Subcutaneous abdominal adipose tissue (tissue), 5 donors: ENCODE measurements around the gene NAA16.

Experiments used
- H3K27ac ChIP-seq: one replicate; pipeline ENCODE4 v1.7.0; 2013; ENCODE audit warnings: low read depth, mild to moderate bottlenecking, inconsistent platforms, low read length, moderate library complexity
- H3K27me3 ChIP-seq, 5 donors: one replicate each; pipeline ENCODE4 v1.7.0; 2013; ENCODE audit warnings: low read length in 5 of 5, inconsistent platforms in 1 of 5; ENCODE audit not compliant: control insufficient read depth in 5 of 5, insufficient read depth in 4 of 5
- H3K36me3 ChIP-seq, 5 donors: one replicate each; pipeline ENCODE4 v1.7.0; 2013; ENCODE audit warnings: low read length in 5 of 5; ENCODE audit not compliant: control insufficient read depth in 5 of 5, insufficient read depth in 5 of 5
- H3K4me1 ChIP-seq, 5 donors: one replicate each; pipeline ENCODE4 v1.7.0; 2013; ENCODE audit warnings: low read length in 5 of 5, mild to moderate bottlenecking in 3 of 5, moderate library complexity in 1 of 5; ENCODE audit not compliant: control insufficient read depth in 5 of 5, insufficient read depth in 5 of 5
- H3K4me3 ChIP-seq, 5 donors: one replicate each; pipeline ENCODE4 v1.7.0; 2013; ENCODE audit warnings: low read length in 5 of 5, low read depth in 1 of 5
- H3K9ac ChIP-seq, 5 donors: one replicate each; pipeline ENCODE4 v1.7.0; 2013; ENCODE audit warnings: low read length in 5 of 5, mild to moderate bottlenecking in 4 of 5, moderate library complexity in 3 of 5
- H3K9me3 ChIP-seq, 5 donors: one replicate each; pipeline ENCODE4 v1.7.0; 2013; ENCODE audit warnings: low read length in 5 of 5; ENCODE audit not compliant: control insufficient read depth in 5 of 5
- donor health status: healthy.
- donor health status: healthy.
- donor health status: healthy.
- donor health status: healthy.
- donor health status: healthy.

Gene NAA16

GRCh38 chr13:41299316-41300094, 11.6 kb upstream of the NAA16 start:
- Histone ChIP-seq H3K27me3 (no peaks in the 10 kb centered on the region), H3K27ac (no peak overlapping the region), H3K4me1 (no peaks in the 10 kb centered on the region), H3K9me3 (no peaks in the 10 kb centered on the region), H3K4me3 (no peak overlapping the region), H3K36me3 (no peaks in the 10 kb centered on the region), H3K9ac (no peak overlapping the region)

GRCh38 chr13:41302743-41303142, 8.3 kb upstream of the NAA16 start:
- no peak overlapping the region for H3K9ac ChIP-seq
- no peaks in the 10 kb centered on the region for H3K27me3 ChIP-seq
- no peak overlapping the region for H3K4me3 ChIP-seq
- H3K4me1 ChIP-seq, result no peaks in the 10 kb centered on the region
- H3K9me3 ChIP-seq, result no peaks in the 10 kb centered on the region
- no peaks in the 10 kb centered on the region for H3K36me3 ChIP-seq
- no peak overlapping the region for H3K27ac ChIP-seq

GRCh38 chr13:41304551-41304950, 6.5 kb upstream of the NAA16 start:
- no peak overlapping the region for H3K27ac ChIP-seq
- no peaks in the 10 kb centered on the region for H3K9me3 ChIP-seq
- no peaks in the 10 kb centered on the region for H3K27me3 ChIP-seq
- no peak overlapping the region for H3K4me3 ChIP-seq
- H3K36me3 ChIP-seq, result no peaks in the 10 kb centered on the region
- H3K9ac ChIP-seq, result no peak overlapping the region
- no peaks in the 10 kb centered on the region for H3K4me1 ChIP-seq

- Histone ChIP-seq H3K9ac (no peak overlapping the region), H3K27ac (no peak overlapping the region), H3K36me3 (no peaks in the 10 kb centered on the region)
Observed at GRCh38 chr13:41306271-41307145, 4.6 kb upstream of the NAA16 start.

GRCh38 chr13:41307884-41308640, 3.0 kb upstream of the NAA16 start:
- Histone ChIP-seq H3K9ac (no peak overlapping the region), H3K36me3 (no peaks in the 10 kb centered on the region), H3K27ac (no peak overlapping the region), H3K4me1 (peaks cover 0 to 17% (median 16%) of the 10 kb centered on the region in 5 donors), H3K27me3 (no peaks in the 10 kb centered on the region), H3K4me3 (no peak overlapping the region), H3K9me3 (no peaks in the 10 kb centered on the region)

More at GRCh38 chr13:41306271-41307145, 4.6 kb upstream of the NAA16 start:
- no peaks in the 10 kb centered on the region for H3K27me3 ChIP-seq
- peaks cover 0 to 7% (median 4%) of the 10 kb centered on the region in 5 donors for H3K4me1 ChIP-seq
- no peaks in the 10 kb centered on the region for H3K9me3 ChIP-seq
- no peak overlapping the region for H3K4me3 ChIP-seq

- H3K27me3 ChIP-seq, result no peaks in the 10 kb centered on the region
- peaks cover 0 to 29% (median 27%) of the 10 kb centered on the region in 5 donors for H3K4me1 ChIP-seq
- peak overlapping the region; percentile 99 for H3K27ac ChIP-seq
- H3K4me3 ChIP-seq, result peak overlapping the region; percentile 85 to 96 (median 95)
- peak overlapping the region; percentile 89 to 96 (median 92) for H3K9ac ChIP-seq
- no peaks in the 10 kb centered on the region for H3K36me3 ChIP-seq
- H3K9me3 ChIP-seq, result no peaks in the 10 kb centered on the region
Observed at GRCh38 chr13:41311406-41312175, 524 bp downstream of the NAA16 start.

GRCh38 chr13:41312176-41312500, 1.1 kb downstream of the NAA16 start:
- Histone ChIP-seq H3K4me3 (peak overlapping the region; percentile 85 to 96 (median 95)), H3K9ac (peak overlapping the region; percentile 89 to 96 (median 92)), H3K36me3 (no peaks in the 10 kb centered on the region), H3K9me3 (no peaks in the 10 kb centered on the region), H3K27me3 (no peaks in the 10 kb centered on the region), H3K4me1 (peaks cover 0 to 29% (median 27%) of the 10 kb centered on the region in 5 donors), H3K27ac (peak overlapping the region; percentile 99)

- Histone ChIP-seq H3K9ac (peak overlapping the region in 2 of 5 donors; percentile 89 to 92), H3K4me3 (peak overlapping the region in 1 of 5 donors; percentile 2), H3K4me1 (peaks cover 0 to 29% (median 27%) of the 10 kb centered on the region in 5 donors), H3K9me3 (no peaks in the 10 kb centered on the region), H3K27ac (peak overlapping the region; percentile 30), H3K27me3 (no peaks in the 10 kb centered on the region), H3K36me3 (no peaks in the 10 kb centered on the region)
Observed at GRCh38 chr13:41313117-41313516, 2.0 kb downstream of the NAA16 start.

GRCh38 chr13:41313659-41314197, 2.7 kb downstream of the NAA16 start:
- H3K9ac ChIP-seq, result no peak overlapping the region
- H3K9me3 ChIP-seq, result no peaks in the 10 kb centered on the region
- peaks cover 0 to 29% (median 27%) of the 10 kb centered on the region in 5 donors for H3K4me1 ChIP-seq
- H3K27me3 ChIP-seq, result no peaks in the 10 kb centered on the region
- no peaks in the 10 kb centered on the region for H3K36me3 ChIP-seq
- no peak overlapping the region for H3K27ac ChIP-seq
- no peak overlapping the region for H3K4me3 ChIP-seq
